ENCODE data around the gene MOCS1.

The MOCS1 gene

GRCh38 chr6:39903656-39904055, 30.6 kb downstream of the MOCS1 start:
- Histone ChIP-seq H3K4me3 (ENCODE audit: low read length) (no peak overlapping the region), H3K9ac (ENCODE audit: low read length) (no peak overlapping the region), H3K27me3 (ENCODE audit: low read depth, low read length) (peaks cover 14% of the 10 kb centered on the region), H3K4me1 (ENCODE audit: low read length) (no peaks in the 10 kb centered on the region), H3K9me3 (ENCODE audit: insufficient read depth, low read length) (no peaks in the 10 kb centered on the region), H3K27ac (ENCODE audit: low read length) (no peak overlapping the region), H3K79me2 (ENCODE audit: low read length) (no peaks in the 10 kb centered on the region), H3K36me3 (replicated peaks; ENCODE audit: low read depth, low read length) (no peaks in the 10 kb centered on the region), H2AFZ (ENCODE audit: low read depth, low read length) (no peak overlapping the region), H3K4me2 (ENCODE audit: low read length) (no peak overlapping the region), H4K20me1 (ENCODE audit: insufficient read depth, low read length) (no peaks in the 10 kb centered on the region)
- TF ChIP-seq CTCF (IDR thresholded peaks at IDR 0.05; ENCODE audit: low read depth, low read length), result no peak

GRCh38 chr6:39902786-39903465, 31.3 kb downstream of the MOCS1 start:
- Histone ChIP-seq H3K79me2 (ENCODE audit: low read length) (no peaks in the 10 kb centered on the region), H3K4me1 (ENCODE audit: low read length) (peaks cover 1% of the 10 kb centered on the region), H3K4me2 (ENCODE audit: low read length) (no peak overlapping the region), H3K36me3 (replicated peaks; ENCODE audit: low read depth, low read length) (no peaks in the 10 kb centered on the region), H3K9ac (ENCODE audit: low read length) (no peak overlapping the region), H4K20me1 (ENCODE audit: insufficient read depth, low read length) (no peaks in the 10 kb centered on the region), H3K27me3 (ENCODE audit: low read depth, low read length) (peaks cover 22% of the 10 kb centered on the region), H2AFZ (ENCODE audit: low read depth, low read length) (no peak overlapping the region), H3K4me3 (ENCODE audit: low read length) (no peak overlapping the region), H3K9me3 (ENCODE audit: insufficient read depth, low read length) (no peaks in the 10 kb centered on the region), H3K27ac (ENCODE audit: low read length) (no peak overlapping the region)
- TF ChIP-seq CTCF (IDR thresholded peaks at IDR 0.05; ENCODE audit: low read depth, low read length) (peak; percentile 45), EZH2phosphoT487 (IDR thresholded peaks at IDR 0.05; ENCODE audit: low read depth) (no peak)

- no peaks in the 10 kb centered on the region for H3K79me2 ChIP-seq (ENCODE audit: low read length)
- no peaks in the 10 kb centered on the region for H4K20me1 ChIP-seq (ENCODE audit: insufficient read depth, low read length)
- H3K9ac ChIP-seq (ENCODE audit: low read length), result no peak overlapping the region
- H2AFZ ChIP-seq (ENCODE audit: low read depth, low read length), result no peak overlapping the region
- H3K36me3 ChIP-seq (replicated peaks; ENCODE audit: low read depth, low read length), result no peaks in the 10 kb centered on the region
- peaks cover 27% of the 10 kb centered on the region for H3K27me3 ChIP-seq (ENCODE audit: low read depth, low read length)
- H3K4me3 ChIP-seq (ENCODE audit: low read length), result no peak overlapping the region
- TF ChIP-seq CTCF (IDR thresholded peaks at IDR 0.05; ENCODE audit: low read depth, low read length), result no peak
- TF ChIP-seq EZH2phosphoT487 (IDR thresholded peaks at IDR 0.05; ENCODE audit: low read depth), result no peak
- no peaks in the 10 kb centered on the region for H3K9me3 ChIP-seq (ENCODE audit: insufficient read depth, low read length)
- no peak overlapping the region for H3K4me2 ChIP-seq (ENCODE audit: low read length)
- H3K27ac ChIP-seq (ENCODE audit: low read length), result no peak overlapping the region
- peaks cover 6% of the 10 kb centered on the region for H3K4me1 ChIP-seq (ENCODE audit: low read length)
Measured at GRCh38 chr6:39902136-39902535, 32.1 kb downstream of the MOCS1 start.

- no peak overlapping the region for H3K4me3 ChIP-seq (ENCODE audit: low read length)
- peaks cover 28% of the 10 kb centered on the region for H3K27me3 ChIP-seq (ENCODE audit: low read depth, low read length)
- H3K79me2 ChIP-seq (ENCODE audit: low read length), result no peaks in the 10 kb centered on the region
- peaks cover 6% of the 10 kb centered on the region for H3K4me1 ChIP-seq (ENCODE audit: low read length)
- H3K36me3 ChIP-seq (replicated peaks; ENCODE audit: low read depth, low read length), result no peaks in the 10 kb centered on the region
- H3K27ac ChIP-seq (ENCODE audit: low read length), result no peak overlapping the region
- H3K9me3 ChIP-seq (ENCODE audit: insufficient read depth, low read length), result no peaks in the 10 kb centered on the region
- TF ChIP-seq CTCF (IDR thresholded peaks at IDR 0.05; ENCODE audit: low read depth, low read length) (no peak), EZH2phosphoT487 (IDR thresholded peaks at IDR 0.05; ENCODE audit: low read depth) (no peak)
- H4K20me1 ChIP-seq (ENCODE audit: insufficient read depth, low read length), result no peaks in the 10 kb centered on the region
- no peak overlapping the region for H3K4me2 ChIP-seq (ENCODE audit: low read length)
- H2AFZ ChIP-seq (ENCODE audit: low read depth, low read length), result no peak overlapping the region
- no peak overlapping the region for H3K9ac ChIP-seq (ENCODE audit: low read length)
Measured at GRCh38 chr6:39901670-39902069, 32.6 kb downstream of the MOCS1 start.

All from OCI-LY3 (cell line).